ENCODE results near the gene RAD1. TPM values are rescaled to one million over a fixed set of nuclear protein-coding genes. Genes with fewer than 3 reads are reported as not detected.

The RAD1 gene
- total and polyA plus RNA-seq, 2 of the 8 experiments (the other 6 are each of a cell fraction or from before 2014, with no cell fraction given): 15.1 to 37.3 TPM

DNA sequence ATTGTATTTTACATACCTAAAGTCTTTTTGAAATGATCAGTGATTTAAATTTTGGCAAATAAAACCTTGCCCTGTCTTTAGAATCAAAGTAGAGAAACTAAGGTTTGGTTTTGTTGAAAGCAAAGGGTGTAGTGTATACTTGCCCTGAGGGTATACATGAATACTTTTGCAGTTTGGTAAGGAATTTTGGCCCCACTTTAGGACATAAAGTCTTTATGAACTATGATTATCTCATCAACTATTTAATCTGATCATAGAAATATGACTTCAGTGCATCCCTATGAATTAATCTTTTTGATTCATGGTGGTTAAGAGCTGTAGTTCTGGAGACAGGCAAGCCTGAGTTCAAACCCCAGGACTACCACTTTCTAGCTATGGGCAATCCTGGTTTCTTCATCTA lies 17.7 kb downstream of the RAD1 start (continued):
- TF ChIP-seq EP300 (IDR thresholded peaks at IDR 0.05; ENCODE audit: borderline replicate concordance in 1 of 2, low read depth in 2 of 2, low read length in 2 of 2) (no peak), RBBP5 (IDR thresholded peaks at IDR 0.05; ENCODE audit: borderline replicate concordance, low read depth, low read length) (no peak), RXRA (IDR thresholded peaks at IDR 0.05; ENCODE audit: insufficient read depth, low read depth, low read length) (no peak), SP2 (IDR thresholded peaks at IDR 0.05; ENCODE audit: low read length) (no peak), RFX5 (IDR thresholded peaks at IDR 0.05; ENCODE audit: borderline replicate concordance, low read depth, low read length) (no peak)

All from H1 (cell line).